H1 (cell line): Measurements from ENCODE around the gene DENND1A. TPM values are rescaled to one million over a fixed set of nuclear protein-coding genes. Genes with fewer than 3 reads are reported as not detected.

Source experiments
- CTCF ChIA-PET: fragments of 300-600 bp; sonication (Branson Sonifier 250); formaldehyde crosslinking; loops from one replicate; lab custom pipeline; 2021; ENCODE audit not compliant: partially characterized antibody; lab: Charles Lee
- POLR2A ChIA-PET: fragments of 300-600 bp; sonication (Branson Sonifier 250); formaldehyde crosslinking; loops from one replicate; lab custom pipeline; 2021; ENCODE audit warnings: inconsistent platforms; ENCODE audit not compliant: partially characterized antibody; lab: Charles Lee
- DNase-seq, 2 experiments: peaks; one replicate each; pipeline versions ENCODE4 v3.0.0 to v3.0.0-alpha.2; 2010 to 2022; ENCODE audit warnings: low spot score in 2 of 2, low read depth in 1 of 2, mixed read lengths in 1 of 2
- FAIRE-seq: peaks from 2 replicates; lab custom pipeline; 2011; peaks lifted over from hg19 to GRCh38; lab: Jason Lieb, UNC
- H2AFZ ChIP-seq: 2 replicates; pipeline ENCODE4 v1.8.1; 2012; ENCODE audit warnings: low read length, inconsistent platforms
- H2AK5ac ChIP-seq: 2 replicates; pipeline ENCODE4 v1.6.1; 2013; ENCODE audit warnings: low read depth, low read length
- H2BK120ac ChIP-seq: replicated peaks from 2 replicates; pipeline ENCODE3; 2013; ENCODE audit warnings: low read depth, low read length, inconsistent platforms
- H2BK12ac ChIP-seq: 2 replicates; pipeline ENCODE4 v1.6.1; 2013; ENCODE audit warnings: low read depth, low read length
- H2BK15ac ChIP-seq: 2 replicates; pipeline ENCODE4 v1.6.1; 2013; ENCODE audit warnings: low read length
- H2BK20ac ChIP-seq: 2 replicates; pipeline ENCODE4 v1.6.1; 2013; ENCODE audit warnings: low read length
- H2BK5ac ChIP-seq: 2 replicates; pipeline ENCODE4 v1.6.1; 2013; ENCODE audit warnings: low read depth, low read length
- H3K14ac ChIP-seq: 2 replicates; pipeline ENCODE4 v1.6.1; 2013; ENCODE audit warnings: inconsistent platforms; ENCODE audit not compliant: insufficient read length
- H3K18ac ChIP-seq: 2 replicates; pipeline ENCODE4 v1.6.1; 2013; ENCODE audit warnings: low read length; ENCODE audit errors: extremely low read depth
- H3K23ac ChIP-seq: 2 replicates; pipeline ENCODE4 v1.6.1; 2013; ENCODE audit warnings: inconsistent platforms; ENCODE audit not compliant: insufficient read length
- H3K23me2 ChIP-seq: 2 replicates; pipeline ENCODE4 v1.6.1; 2013; ENCODE audit warnings: low read depth, low read length
- H3K27ac ChIP-seq: 2 replicates; pipeline ENCODE4 v1.6.1; 2011; ENCODE audit warnings: low read depth, low read length, inconsistent platforms
- H3K27me3 ChIP-seq, 4 experiments: replicated peaks in 1 of 4; 1 replicate in 1 of 4; 2 replicates in 3 of 4; pipeline versions ENCODE4 v1.6.1 to v1.8.1; 2011 to 2013; ENCODE audit warnings: low read length in 3 of 4, mild to moderate bottlenecking in 3 of 4, inconsistent platforms in 2 of 4, mixed read lengths in 2 of 4, moderate library complexity in 1 of 4; ENCODE audit not compliant: control insufficient read depth in 3 of 4, insufficient read depth in 3 of 4; ENCODE audit errors: extremely low read depth in 1 of 4
- H3K36me3 ChIP-seq, 4 experiments: 2 replicates each; pipeline versions ENCODE4 v1.6.1 to v1.8.1; 2011 to 2013; ENCODE audit warnings: mild to moderate bottlenecking in 4 of 4, low read length in 3 of 4, moderate library complexity in 2 of 4, control low read depth in 1 of 4, inconsistent platforms in 1 of 4; ENCODE audit not compliant: insufficient read depth in 4 of 4, control insufficient read depth in 2 of 4
- H3K4ac ChIP-seq: replicated peaks from 2 replicates; pipeline ENCODE3; 2013; ENCODE audit warnings: low read length, low read depth, mixed read lengths, inconsistent platforms; ENCODE audit not compliant: insufficient read length
- H3K4me1 ChIP-seq, 4 experiments: replicated peaks in 1 of 4; 1 replicate in 1 of 4; 2 replicates in 3 of 4; pipeline versions ENCODE4 v1.6.1 to v1.8.1; 2011 to 2013; ENCODE audit warnings: low read length in 3 of 4, inconsistent platforms in 2 of 4, mixed read lengths in 1 of 4; ENCODE audit not compliant: insufficient read depth in 4 of 4, control insufficient read depth in 3 of 4
- H3K4me2 ChIP-seq, 2 experiments: 2 replicates each; pipeline versions ENCODE4 v1.6.1 to v1.8.1; 2011 to 2013; ENCODE audit warnings: low read depth in 2 of 2, low read length in 2 of 2, control low read depth in 1 of 2, inconsistent platforms in 1 of 2, mild to moderate bottlenecking in 1 of 2; ENCODE audit not compliant: insufficient read depth in 1 of 2
- H3K4me3 ChIP-seq, 4 experiments: fragments of 200-600, 300-600 bp in 1 of 4; sonication (generic), shearing (Covaris generic), sonication (Bioruptor Twin) in 1 of 4; 2 replicates each; pipeline versions ENCODE4 v1.5.1 to v1.8.1; 2011 to 2016; ENCODE audit warnings: low read length in 4 of 4, low read depth in 3 of 4, control low read depth in 2 of 4, inconsistent platforms in 2 of 4, mild to moderate bottlenecking in 2 of 4, mixed read lengths in 1 of 4, moderate library complexity in 1 of 4; ENCODE audit not compliant: insufficient read depth in 2 of 4; ENCODE audit errors: extremely low read depth in 1 of 4
- H3K56ac ChIP-seq: replicated peaks from 2 replicates; pipeline ENCODE3; 2013; ENCODE audit warnings: low read depth, mild to moderate bottlenecking, mixed read lengths, low read length, inconsistent platforms; ENCODE audit not compliant: insufficient read length
- H3K79me1 ChIP-seq: 2 replicates; pipeline ENCODE4 v1.6.1; 2013; ENCODE audit warnings: low read depth, low read length, control low read depth
- H3K79me2 ChIP-seq, 2 experiments: 2 replicates each; pipeline versions ENCODE4 v1.6.1 to v1.8.1; 2012 to 2013; ENCODE audit warnings: low read length in 2 of 2, mild to moderate bottlenecking in 2 of 2, inconsistent platforms in 1 of 2; ENCODE audit not compliant: insufficient read depth in 2 of 2, control insufficient read depth in 1 of 2
- H3K9ac ChIP-seq, 4 experiments: replicated peaks in 1 of 4; 1 replicate in 1 of 4; 2 replicates in 3 of 4; pipeline versions ENCODE4 v1.6.1 to v1.8.1; 2011 to 2013; ENCODE audit warnings: low read depth in 3 of 4, low read length in 3 of 4, control low read depth in 2 of 4, mild to moderate bottlenecking in 2 of 4, moderate library complexity in 2 of 4, inconsistent platforms in 1 of 4; ENCODE audit errors: extremely low read depth in 1 of 4
- H3K9me3 ChIP-seq, 2 experiments: 2 replicates each; pipeline versions ENCODE4 v1.6.1 to v1.8.1; 2012 to 2013; ENCODE audit warnings: mild to moderate bottlenecking in 2 of 2, moderate library complexity in 2 of 2, control low read depth in 1 of 2, inconsistent platforms in 1 of 2, low read depth in 1 of 2, low read length in 1 of 2, mixed read lengths in 1 of 2; ENCODE audit not compliant: insufficient read depth in 2 of 2
- H4K20me1 ChIP-seq, 2 experiments: replicated peaks in 1 of 2; 2 replicates each; pipeline versions ENCODE3 to v1.8.1; 2011 to 2013; ENCODE audit warnings: inconsistent platforms in 2 of 2, low read length in 2 of 2, mild to moderate bottlenecking in 1 of 2; ENCODE audit not compliant: insufficient read depth in 2 of 2, control insufficient read depth in 1 of 2
- H4K5ac ChIP-seq: 2 replicates; pipeline ENCODE4 v1.6.1; 2013; ENCODE audit warnings: low read length, low read depth, mixed read lengths, inconsistent platforms; ENCODE audit not compliant: insufficient read length
- H4K8ac ChIP-seq: 2 replicates; pipeline ENCODE4 v1.8.0; 2013; ENCODE audit warnings: mild to moderate bottlenecking, moderate library complexity, low read length, inconsistent platforms; ENCODE audit not compliant: insufficient read depth; ENCODE audit errors: extremely low read depth
- H4K91ac ChIP-seq: replicated peaks from 2 replicates; pipeline ENCODE3; 2013; ENCODE audit warnings: low read length, mixed read lengths, inconsistent platforms; ENCODE audit not compliant: insufficient read length
- EGR1 ChIP-seq: IDR thresholded peaks from 2 replicates; pipeline ENCODE4 v1.6.1; 2011; ENCODE audit warnings: low read depth, low read length, borderline replicate concordance
- MAX ChIP-seq: IDR thresholded peaks from 2 replicates; pipeline ENCODE4 v1.6.1; 2012; ENCODE audit warnings: inconsistent platforms
- WGBS, 2 experiments: shearing (Covaris generic) in 1 of 2; methylation state at CpG; one replicate each; pipeline versions ENCODE4 v1.1.6 to v1.1.7; 2013 to 2015; ENCODE audit warnings: low lambda C conversion rate in 2 of 2, mixed read lengths in 2 of 2, inconsistent platforms in 1 of 2, low coverage in 1 of 2, missing lambda C conversion rate in 1 of 2; ENCODE audit not compliant: insufficient replicate concordance in 2 of 2, insufficient coverage in 1 of 2, insufficient read length in 1 of 2; ENCODE audit errors: extremely low coverage in 1 of 2, missing lambda C conversion rate in 1 of 2; 5-methylcytosine and 5-hydroxymethylcytosine counted together
- polyA plus RNA-seq, 7 experiments: library from polyadenylated mRNA; depleted of rRNA in 3 of 7; stranded (reverse) in 5 of 7; unstranded in 2 of 7; fragments of >200 nt in 5 of 7; fragments of 200-250 nt in 2 of 7; gene quantifications; 1 replicate in 5 of 7; 2 replicates in 1 of 7; 4 replicates in 1 of 7; pipeline versions ENCODE4 v1.2.1 to v1.2.3, GENCODE V29; 2011 to 2013; ENCODE audit warnings: missing spikeins in 2 of 7, mixed read lengths in 2 of 7
- total RNA-seq: library from RNA; stranded (reverse); fragmentation: NEBNext Ultra II Directional; extraction: Animal tissue kit (Norgen Biotek cat#: 25700); gene quantifications from 2 replicates; pipeline ENCODE4 v1.2.1, GENCODE V29; 2021
- TF ChIP-seq, protein P1 (sequence below): IDR thresholded peaks from 2 replicates; pipeline ENCODE4 v1.6.1; 2011; ENCODE audit warnings: low read depth, mild to moderate bottlenecking, low read length; ENCODE audit not compliant: insufficient read depth

DENND1A gene
- total and polyA plus RNA-seq, 2 of the 8 experiments (the other 6 are each of a cell fraction or from before 2014, with no cell fraction given) = 24.1 to 26.4 TPM

GRCh38 chr9:123453831-123454321, 476.1 kb downstream of the DENND1A start:
- no peak overlapping the region for H2BK20ac ChIP-seq
- no peak overlapping the region for H3K27ac ChIP-seq
- H2BK12ac ChIP-seq = no peak overlapping the region
- no peak overlapping the region for H3K14ac ChIP-seq
- H2BK5ac ChIP-seq = no peak overlapping the region
- H4K20me1 ChIP-seq = no peaks in the 10 kb centered on the region
- H3K36me3 ChIP-seq = no peaks in the 10 kb centered on the region; a peak in 1 of 8 replicates
- POLR2A ChIA-PET = no interaction called here
- no peak overlapping the region for H2BK15ac ChIP-seq
- no peaks in the 10 kb centered on the region for H3K9me3 ChIP-seq
- WGBS, 2 experiments = 93% methylated on average over 6 of the region's 7 CpGs; no CpG with 5 or more reads in 1 of the 2 experiments
- H3K18ac ChIP-seq = no peak overlapping the region; the same call in 1 of the 2 replicates
- no peak overlapping the region for H3K4ac ChIP-seq
- no peak overlapping the region for H3K4me3 ChIP-seq
- no peak overlapping the region for H3K23ac ChIP-seq
- H4K8ac ChIP-seq = no peak overlapping the region
- 0 out of 7 replicates have a peak, but pooled peaks cover 0 to 2% (median 0%) of the 10 kb centered on the region in 4 experiments for H3K4me1 ChIP-seq
- no peak overlapping the region for H2BK120ac ChIP-seq
- FAIRE-seq (no peak), DNase-seq (no peak)
- no peak overlapping the region for H2AK5ac ChIP-seq
- no peaks in the 10 kb centered on the region for H3K79me2 ChIP-seq
- H4K91ac ChIP-seq = no peak overlapping the region
- H4K5ac ChIP-seq = no peak overlapping the region
- H3K4me2 ChIP-seq = no peak overlapping the region
- H3K79me1 ChIP-seq = no peaks in the 10 kb centered on the region
- no peaks in the 10 kb centered on the region for H3K23me2 ChIP-seq
- no peak overlapping the region for H3K56ac ChIP-seq
- no peak overlapping the region for H2AFZ ChIP-seq
- TF ChIP-seq EGR1 (no peak), MAX (no peak)
- TF ChIP-seq, protein P1, sequence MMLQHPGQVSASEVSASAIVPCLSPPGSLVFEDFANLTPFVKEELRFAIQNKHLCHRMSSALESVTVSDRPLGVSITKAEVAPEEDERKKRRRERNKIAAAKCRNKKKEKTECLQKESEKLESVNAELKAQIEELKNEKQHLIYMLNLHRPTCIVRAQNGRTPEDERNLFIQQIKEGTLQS = no peak
- TF ChIP-seq, all 59 proteins: peak for 0
- Histone ChIP-seq H3K27me3 (no peaks in the 10 kb centered on the region), H3K9ac (no peak overlapping the region)
- CTCF ChIA-PET = interaction anchor here (1.0 to 1.5 kb wide), 3 partner anchors 18 to 587 kb away, joined by 4 to 5 read pairs (median 4); no protein-coding TSS in a partner anchor
